PC-3 (cell line): ENCODE data around the gene WNT4.

Experiments
- CTCF ChIP-seq: fragments of 300-600 bp; sonication (generic); conservative IDR thresholded peaks from 2 replicates; pipeline ENCODE4 v1.5.1; 2017; ENCODE audit warnings: antibody characterized with exemption, low read depth, mild to moderate bottlenecking, low read length
- EZH2 ChIP-seq: fragments of 300-600 bp; sonication (generic); IDR thresholded peaks from one replicate; pipeline ENCODE4 v1.6.1; 2017; ENCODE audit warnings: antibody characterized with exemption, mild to moderate bottlenecking, low read length; ENCODE audit not compliant: unreplicated experiment
- EZH2phosphoT487 ChIP-seq: fragments of 300-600 bp; sonication (generic); IDR thresholded peaks from 2 replicates; pipeline ENCODE4 v1.6.1; 2018; ENCODE audit warnings: mild to moderate bottlenecking, antibody characterized with exemption, low read length, borderline replicate concordance

- TF ChIP-seq CTCF: no peak
- no peak for TF ChIP-seq EZH2
- no peak for TF ChIP-seq EZH2phosphoT487
These were observed 22.5 kb downstream of the WNT4 start for GRCh38 chr1:22120469-22120790.
